ENCODE results near the gene DAND5.
A peak's percentile ranks its signal among the peaks of the same experiment; 100 is the strongest.

DAND5 gene, protein sequence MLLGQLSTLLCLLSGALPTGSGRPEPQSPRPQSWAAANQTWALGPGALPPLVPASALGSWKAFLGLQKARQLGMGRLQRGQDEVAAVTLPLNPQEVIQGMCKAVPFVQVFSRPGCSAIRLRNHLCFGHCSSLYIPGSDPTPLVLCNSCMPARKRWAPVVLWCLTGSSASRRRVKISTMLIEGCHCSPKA

DNA sequence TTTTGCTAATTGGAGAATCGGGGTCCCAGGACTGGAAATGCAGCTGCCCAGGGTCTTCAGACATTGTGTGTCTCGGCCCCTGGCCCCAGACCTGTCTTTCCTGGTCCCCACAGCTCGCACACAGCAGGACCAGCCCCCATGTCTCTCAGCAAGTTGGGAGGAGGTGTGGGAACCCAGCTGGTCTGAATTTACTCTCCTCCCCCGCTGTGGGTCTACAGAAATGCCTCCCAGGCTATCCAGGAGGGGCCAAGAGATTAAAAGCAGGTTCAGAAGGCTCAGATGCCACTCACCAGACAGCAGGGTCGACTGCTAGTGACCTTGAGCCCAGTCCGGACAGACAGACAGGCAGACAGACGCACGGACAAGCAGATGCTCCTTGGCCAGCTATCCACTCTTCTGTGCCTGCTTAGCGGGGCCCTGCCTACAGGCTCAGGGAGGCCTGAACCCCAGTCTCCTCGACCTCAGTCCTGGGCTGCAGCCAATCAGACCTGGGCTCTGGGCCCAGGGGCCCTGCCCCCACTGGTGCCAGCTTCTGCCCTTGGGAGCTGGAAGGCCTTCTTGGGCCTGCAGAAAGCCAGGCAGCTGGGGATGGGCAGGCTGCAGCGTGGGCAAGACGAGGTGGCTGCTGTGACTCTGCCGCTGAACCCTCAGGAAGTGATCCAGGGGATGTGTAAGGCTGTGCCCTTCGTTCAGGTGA lies at the start of gene DAND5:
Gene DAND5, plus strand, starts transcription at position 285 of the 697 bp plus-strand sequence. Its CDS starts 85 bp downstream, at position 370.
- no peak for DNase-seq (ENCODE audit: low read depth)

DNA sequence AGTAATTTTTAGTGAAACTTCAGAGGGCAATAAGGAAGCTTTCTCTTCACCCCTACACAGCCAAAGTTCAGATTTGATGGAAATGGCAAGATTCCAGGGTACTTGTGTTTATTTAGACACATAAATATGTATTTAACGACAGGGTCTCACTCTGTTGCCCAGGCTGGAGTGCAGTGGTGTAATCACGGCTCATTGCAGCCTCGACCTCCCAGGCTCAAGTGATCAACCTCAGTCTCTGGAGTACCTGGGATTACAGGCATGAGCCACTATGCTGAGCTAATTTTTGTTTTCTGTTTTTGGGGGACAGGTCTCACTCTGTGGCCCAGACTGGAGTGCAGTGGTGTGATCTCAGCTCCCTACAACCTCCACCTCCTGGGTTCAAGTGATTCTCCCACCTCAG lies 48.3 kb upstream of the DAND5 start:
- no peak for DNase-seq (ENCODE audit: low read depth)

DNA sequence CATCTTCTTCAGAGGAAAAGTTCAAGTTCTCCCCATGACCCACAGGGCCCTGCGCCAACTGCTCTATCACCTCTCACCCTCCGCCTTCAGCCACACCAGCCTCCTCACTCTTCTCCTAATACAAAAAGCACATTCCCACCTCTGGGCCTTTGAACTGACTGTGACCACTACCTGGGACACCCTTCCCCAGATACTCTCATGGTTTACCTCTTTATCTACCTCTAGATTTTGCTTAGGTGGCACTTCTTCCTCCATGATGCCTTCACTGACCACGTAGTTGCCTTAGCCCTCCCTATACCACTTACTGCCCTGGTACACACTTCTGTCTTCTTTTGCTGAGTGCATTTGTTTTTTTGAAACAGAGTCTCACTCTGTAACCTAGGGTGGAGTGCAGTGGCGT lies 46.4 kb upstream of the DAND5 start:
- DNase-seq (ENCODE audit: low read depth): no peak

DNA sequence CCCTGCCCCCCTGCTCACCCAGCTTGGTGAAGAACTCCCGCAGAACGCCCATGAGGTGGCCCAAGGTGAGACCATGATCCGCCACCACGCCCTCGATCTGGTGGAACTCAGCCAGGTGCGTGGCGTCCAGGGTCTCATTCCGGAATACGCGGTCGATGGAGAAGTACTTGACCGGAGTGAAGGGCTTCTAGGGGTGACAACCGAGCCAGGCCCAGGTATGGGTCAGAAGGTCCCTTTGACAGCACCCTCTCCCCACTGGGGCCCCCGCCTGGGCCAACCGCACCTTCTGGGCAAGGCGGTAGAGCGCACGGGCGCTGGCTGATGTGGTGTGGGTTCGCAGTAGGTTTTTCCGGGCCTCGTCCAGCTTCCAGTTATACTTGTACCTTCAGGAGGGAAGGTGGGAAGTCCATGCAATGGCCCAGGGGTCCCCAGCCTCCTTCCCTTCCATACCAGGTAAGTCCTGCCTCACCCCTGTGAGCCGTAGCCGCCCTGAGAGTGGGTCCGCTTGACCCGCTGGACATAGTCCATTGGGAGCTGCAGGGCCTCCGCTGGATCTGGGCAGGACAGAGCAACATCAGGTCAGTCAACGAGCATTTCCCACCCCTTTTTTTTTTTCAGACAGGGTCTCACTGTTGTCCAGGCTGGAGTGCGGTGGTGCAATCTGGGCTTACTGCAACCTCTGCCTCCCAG lies 44.6 kb upstream of the DAND5 start:
- DNase-seq (ENCODE audit: low read depth): no peak

GRCh38 chr19:12930002-12930645 lies 39.3 kb upstream of the DAND5 start:
- no peak for DNase-seq (ENCODE audit: low read depth)

GRCh38 chr19:12932392-12933286 lies 36.7 kb upstream of the DAND5 start:
- no peak for DNase-seq (ENCODE audit: low read depth)

DNA sequence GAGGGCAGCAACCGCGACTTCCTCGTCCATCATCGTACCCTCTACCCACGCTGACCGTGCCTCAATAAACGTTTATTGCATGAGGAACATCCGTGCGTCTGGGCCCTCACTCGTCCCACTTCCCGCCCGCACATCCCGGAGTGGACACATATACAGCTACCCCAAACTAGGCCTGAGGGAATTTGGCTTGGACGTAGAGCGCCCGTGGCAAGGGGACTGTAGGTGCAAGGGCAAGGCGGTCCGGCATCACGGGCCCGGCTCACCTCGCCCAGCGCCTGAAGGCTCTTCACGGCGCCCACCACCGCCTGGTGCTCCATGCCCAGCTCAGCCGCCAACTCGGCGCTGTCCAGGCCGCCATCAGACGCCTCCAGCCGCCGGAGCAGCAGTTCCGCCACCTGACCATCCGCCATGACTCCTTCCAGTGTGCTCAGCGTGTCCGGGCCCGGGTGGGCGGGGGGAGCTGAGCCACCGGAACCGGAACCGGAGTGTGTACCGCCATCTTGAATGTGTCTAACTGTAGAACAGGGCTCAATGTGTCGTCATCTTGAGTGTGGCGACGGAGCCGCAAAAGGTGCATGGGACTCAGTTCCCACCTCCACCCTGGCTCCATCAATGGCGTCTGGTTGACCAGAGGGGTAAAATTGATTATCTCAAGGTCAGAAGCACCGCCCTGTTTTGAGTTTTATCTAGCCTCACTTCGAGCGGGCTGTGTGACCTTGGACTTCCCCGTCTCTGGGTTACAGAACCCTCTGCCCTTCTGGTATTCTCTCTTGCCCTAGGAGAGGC lies 35.9 kb upstream of the DAND5 start, which contains the start of gene FARSA:
Gene FARSA, minus strand, starts transcription at position 425 of the 786 bp plus-strand sequence. Its CDS starts 15 bp downstream, at position 410.
- peak; percentile 76 for DNase-seq (ENCODE audit: low read depth)

GRCh38 chr19:12935071-12935470 lies 34.3 kb upstream of the DAND5 start:
- DNase-seq (ENCODE audit: low read depth): no peak

GRCh38 chr19:12936582-12936981 lies 32.8 kb upstream of the DAND5 start:
- no peak for DNase-seq (ENCODE audit: low read depth)

DNA sequence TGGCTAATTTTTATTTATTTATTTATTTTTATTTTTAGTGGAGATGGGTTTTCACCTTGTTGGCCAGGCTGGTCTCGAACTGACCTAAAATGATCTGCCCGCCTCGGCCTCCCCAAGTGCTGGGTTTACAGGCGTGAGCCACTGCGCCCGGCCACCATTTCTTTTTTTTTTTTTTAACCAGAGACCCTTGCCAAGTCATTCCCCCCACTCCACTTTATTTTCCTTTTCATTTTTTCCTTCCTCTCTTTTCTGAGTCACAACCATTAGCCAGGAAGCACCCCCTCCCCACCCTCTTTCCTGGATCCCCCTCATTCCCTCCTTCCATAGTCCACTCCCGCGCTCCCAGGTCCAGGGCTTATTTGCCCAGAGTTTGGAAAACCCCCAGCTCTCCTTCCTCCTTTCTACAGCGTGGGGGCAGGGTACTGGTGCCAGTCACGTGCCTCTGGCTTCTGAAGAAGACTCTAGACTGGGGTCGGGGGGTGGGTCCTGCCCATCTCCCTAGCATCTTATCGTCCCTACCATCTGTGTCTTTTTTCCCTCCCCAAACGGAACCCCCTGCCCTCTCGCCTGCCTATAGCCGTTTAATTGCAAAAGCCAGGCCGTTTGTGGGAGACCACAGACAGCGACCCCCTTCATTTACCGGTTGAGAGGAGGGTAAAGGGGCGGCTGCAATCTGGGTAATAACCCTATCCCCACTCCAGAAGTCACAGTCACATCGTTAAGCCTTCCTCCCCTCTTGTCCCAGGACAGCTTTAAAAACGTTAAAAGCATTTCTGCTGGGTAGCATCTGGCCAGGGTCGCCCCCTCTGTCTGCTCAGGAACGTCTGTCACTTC lies 32.1 kb upstream of the DAND5 start:
- DNase-seq (ENCODE audit: low read depth): no peak

- peak; percentile 99 for DNase-seq (ENCODE audit: low read depth)
These were observed 31.2 kb upstream of the DAND5 start, which contains the start of gene CALR for GRCh38 chr19:12937927-12938778. Gene CALR, plus strand, starts transcription at chr19:12938609. Its CDS starts 71 bp downstream, at chr19:12938680.

- DNase-seq (ENCODE audit: low read depth): no peak
These were observed 30.4 kb upstream of the DAND5 start for GRCh38 chr19:12938779-12939601.

GRCh38 chr19:12939975-12940423 lies 29.4 kb upstream of the DAND5 start:
- no peak for DNase-seq (ENCODE audit: low read depth)

GRCh38 chr19:12940897-12941296 lies 28.5 kb upstream of the DAND5 start:
- no peak for DNase-seq (ENCODE audit: low read depth)

DNA sequence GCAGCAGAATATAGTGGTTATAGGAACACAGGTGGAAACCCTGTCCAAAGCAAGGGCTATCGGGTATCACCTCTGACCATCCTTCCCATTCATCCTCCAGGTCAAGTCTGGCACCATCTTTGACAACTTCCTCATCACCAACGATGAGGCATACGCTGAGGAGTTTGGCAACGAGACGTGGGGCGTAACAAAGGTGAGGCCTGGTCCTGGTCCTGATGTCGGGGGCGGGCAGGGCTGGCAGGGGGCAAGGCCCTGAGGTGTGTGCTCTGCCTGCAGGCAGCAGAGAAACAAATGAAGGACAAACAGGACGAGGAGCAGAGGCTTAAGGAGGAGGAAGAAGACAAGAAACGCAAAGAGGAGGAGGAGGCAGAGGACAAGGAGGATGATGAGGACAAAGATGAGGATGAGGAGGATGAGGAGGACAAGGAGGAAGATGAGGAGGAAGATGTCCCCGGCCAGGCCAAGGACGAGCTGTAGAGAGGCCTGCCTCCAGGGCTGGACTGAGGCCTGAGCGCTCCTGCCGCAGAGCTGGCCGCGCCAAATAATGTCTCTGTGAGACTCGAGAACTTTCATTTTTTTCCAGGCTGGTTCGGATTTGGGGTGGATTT lies 25.8 kb upstream of the DAND5 start:
- DNase-seq (ENCODE audit: low read depth): no peak

GRCh38 chr19:12944104-12944674 lies 25.2 kb upstream of the DAND5 start:
- no peak for DNase-seq (ENCODE audit: low read depth)
